DLD1 (cell line): Measurements from ENCODE around the gene IMPG2.

ENCODE experiments used
- in situ Hi-C: cut with HindIII; loops from 2 replicates; pipeline ENCODE4 v1.10.0; 2017; ENCODE audit warnings: low sequenced_read_pairs

The IMPG2 gene

GRCh38 chr3:101189796-101190195 is 130.6 kb downstream of the IMPG2 start:
- in situ Hi-C loops = no loop called here

DNA sequence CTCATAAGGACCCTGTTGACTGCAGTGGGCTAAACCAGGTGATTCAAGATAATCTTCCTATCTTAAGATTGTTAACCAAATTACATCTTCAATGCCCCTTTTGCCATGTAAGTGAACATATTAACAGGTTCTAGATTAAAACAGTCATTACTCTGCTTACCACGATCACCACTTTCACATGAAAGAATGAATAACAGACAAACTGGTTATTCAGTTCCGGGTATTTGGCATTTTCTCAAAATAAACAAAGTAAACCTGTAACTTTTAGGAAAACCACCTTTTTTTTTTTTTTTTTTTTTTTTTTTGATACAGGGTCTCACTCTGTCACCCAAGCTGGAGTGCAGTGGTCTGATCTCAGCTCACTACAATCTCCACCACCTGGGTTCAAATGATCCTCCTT is 131.2 kb downstream of the IMPG2 start:
- in situ Hi-C loops = no loop called here

DNA sequence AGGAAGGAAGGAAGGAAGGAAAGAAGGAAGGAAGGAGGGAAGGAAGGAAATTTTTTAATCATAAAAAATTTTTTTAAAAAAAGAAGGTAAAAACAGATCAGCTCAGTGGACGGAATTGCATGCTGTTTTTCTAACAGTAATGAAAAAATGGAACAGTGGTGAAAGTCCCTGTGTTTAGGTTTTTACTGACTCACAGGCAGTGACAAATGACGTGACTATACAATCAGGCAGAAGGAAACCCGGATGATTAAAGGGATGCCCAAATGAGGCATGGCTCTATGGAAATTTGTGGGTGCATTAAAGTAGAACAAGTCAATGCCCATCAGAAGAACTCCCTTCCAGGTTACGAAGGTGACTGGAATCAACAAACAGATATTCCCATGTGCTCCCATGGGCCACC is 135.0 kb downstream of the IMPG2 start:
- in situ Hi-C loops = no loop called here

- in situ Hi-C loops = no loop called here
These were observed 136.3 kb downstream of the IMPG2 start for GRCh38 chr3:101184111-101184510.

GRCh38 chr3:101183151-101183550 is 137.2 kb downstream of the IMPG2 start:
- in situ Hi-C loops = no loop called here

- in situ Hi-C loops = no loop called here
These were observed 137.6 kb downstream of the IMPG2 start for GRCh38 chr3:101182734-101183133.

- in situ Hi-C loops = no loop called here
These were observed 138.6 kb downstream of the IMPG2 start for GRCh38 chr3:101181801-101182200.

GRCh38 chr3:101179637-101180036 is 140.7 kb downstream of the IMPG2 start:
- in situ Hi-C loops = no loop called here

- in situ Hi-C loops = no loop called here
These were observed 142.8 kb downstream of the IMPG2 start for GRCh38 chr3:101177577-101177976.
